Measurements from ENCODE around the gene DMAC2. TPM values are rescaled to one million over a fixed set of nuclear protein-coding genes. Genes with fewer than 3 reads are reported as not detected.
A peak's percentile ranks its signal among the peaks of the same experiment; 100 is the strongest.
"Not testable (repeated sequence)": the region's sequence is repeated elsewhere in the genome, so short reads cannot be mapped to it uniquely, and the experiment has no call there.

DMAC2 gene
- total RNA-seq, 1 experiment from 2014 or later, result 56.2 TPM

DNA sequence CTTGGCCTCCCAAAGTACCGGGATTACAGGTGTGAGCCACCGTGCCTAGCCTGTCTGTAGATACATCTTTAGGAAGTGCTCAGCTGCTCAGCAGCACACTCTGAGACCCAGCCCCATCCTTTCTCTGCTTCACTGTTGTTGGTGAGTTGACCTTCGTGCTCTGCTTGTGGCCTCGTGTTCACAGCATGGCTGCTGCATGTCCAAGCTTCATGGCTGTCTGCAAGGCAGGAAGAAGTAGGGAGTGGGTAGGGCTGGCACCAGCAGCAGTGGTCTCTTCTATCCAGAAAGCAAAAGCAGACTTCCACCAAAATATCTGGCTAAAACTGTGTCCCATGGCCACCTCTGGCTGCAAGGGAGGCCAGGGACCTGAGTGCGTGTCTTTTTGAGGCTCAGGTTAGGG is 26.8 kb downstream of the DMAC2 start:
- Histone ChIP-seq H3K27me3 (no peaks in the 10 kb centered on the region), H3K4me3 (no peak overlapping the region), H3K36me3 (peaks cover 13% of the 10 kb centered on the region), H3K9me3 (no peaks in the 10 kb centered on the region)
- DNase-seq, result no peak

DNA sequence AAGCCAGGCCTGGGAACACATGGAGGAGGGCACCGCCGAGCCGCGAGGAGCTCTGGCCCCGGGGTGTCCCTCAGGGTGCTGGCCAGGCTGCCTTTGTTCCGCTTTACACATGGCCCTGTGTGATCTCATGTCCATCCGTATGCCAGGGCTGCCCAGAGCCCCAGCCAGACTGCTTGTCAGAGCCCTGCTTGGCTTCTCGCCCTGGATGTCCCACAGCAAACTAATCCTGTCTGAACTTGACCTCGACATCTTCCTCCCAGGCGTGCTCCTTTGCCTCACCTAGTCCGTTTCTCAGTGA is 27.8 kb downstream of the DMAC2 start:
- DNase-seq, result peak; percentile 39
- H3K27me3 ChIP-seq, result no peaks in the 10 kb centered on the region
- no peak overlapping the region for H3K4me3 ChIP-seq
- peaks cover 13% of the 10 kb centered on the region for H3K36me3 ChIP-seq
- H3K9me3 ChIP-seq, result no peaks in the 10 kb centered on the region

DNA sequence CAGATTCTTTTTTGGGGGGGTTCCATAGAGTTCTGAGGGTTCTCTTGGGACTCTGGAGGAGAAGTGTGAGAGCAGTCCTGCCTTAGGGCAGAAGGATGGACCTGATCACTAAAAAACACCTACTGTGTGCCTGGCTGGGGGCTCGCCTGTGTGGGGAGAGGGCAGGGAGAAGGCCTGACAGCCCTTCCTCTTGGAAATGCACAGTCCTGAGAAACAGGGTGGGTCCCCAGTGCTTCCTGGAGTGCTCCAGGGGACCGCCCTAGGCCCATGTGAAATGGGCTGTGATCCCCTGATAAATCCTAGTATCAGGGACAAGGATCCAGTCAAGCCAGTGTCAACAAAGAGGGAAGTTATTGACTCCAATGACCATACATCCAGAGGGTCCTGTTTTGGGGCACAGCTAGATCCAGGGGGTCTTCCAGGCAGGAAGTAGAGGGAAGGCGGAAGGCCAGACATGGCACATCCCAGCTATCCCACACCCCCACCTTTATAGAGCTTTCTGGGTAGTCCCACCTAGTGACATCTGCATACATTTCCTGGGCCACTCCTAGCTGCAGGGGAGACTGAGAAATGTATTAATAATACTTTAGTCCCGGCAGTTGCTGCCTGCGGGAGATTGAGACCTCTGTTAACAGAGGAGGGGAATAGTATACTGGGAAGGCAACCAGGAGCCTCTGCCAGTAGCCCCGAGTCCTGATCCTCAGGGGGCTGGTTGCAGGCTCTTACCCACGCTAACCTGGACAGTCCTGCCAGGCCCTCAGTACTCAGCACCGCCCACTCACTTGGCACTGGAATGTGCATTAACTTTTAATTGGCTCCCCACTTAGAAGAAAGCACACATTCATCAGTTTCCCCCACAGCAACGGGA is 28.4 kb downstream of the DMAC2 start:
- H3K36me3 ChIP-seq, result peaks cover 13% of the 10 kb centered on the region
- H3K27me3 ChIP-seq, result no peaks in the 10 kb centered on the region
- DNase-seq, result no peak
- no peak overlapping the region for H3K4me3 ChIP-seq
- no peaks in the 10 kb centered on the region for H3K9me3 ChIP-seq

DNA sequence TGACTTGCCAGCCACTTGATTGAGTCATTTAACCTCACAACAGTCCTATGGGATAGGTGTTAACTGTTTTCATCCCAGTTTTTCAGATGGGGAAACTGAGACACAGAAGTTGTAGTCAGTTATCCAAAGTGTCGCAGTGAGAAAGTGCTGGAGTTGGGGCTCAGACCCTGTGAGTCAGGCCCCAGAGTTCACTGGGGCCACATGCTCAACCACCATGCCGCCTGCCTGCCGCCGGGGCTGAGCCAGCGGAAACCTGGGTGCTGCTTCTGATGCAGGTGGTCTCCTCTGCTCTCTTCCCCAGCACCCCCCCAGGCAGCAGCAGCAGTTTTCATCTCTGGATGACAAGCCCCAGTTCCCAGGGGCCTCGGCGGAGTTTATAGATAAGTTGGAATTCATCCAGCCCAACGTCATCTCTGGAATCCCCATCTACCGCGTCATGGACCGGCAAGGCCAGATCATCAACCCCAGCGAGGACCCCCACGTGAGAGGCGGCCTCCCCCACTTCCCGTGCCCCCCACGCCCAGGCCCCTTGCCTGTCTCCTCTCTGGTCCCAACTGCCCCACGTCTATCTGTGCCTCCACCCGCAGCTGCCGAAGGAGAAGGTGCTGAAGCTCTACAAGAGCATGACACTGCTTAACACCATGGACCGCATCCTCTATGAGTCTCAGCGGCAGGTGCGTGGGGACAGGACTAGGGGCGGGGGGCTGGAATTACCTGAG is 29.2 kb downstream of the DMAC2 start:
- H3K36me3 ChIP-seq, result peaks cover 13% of the 10 kb centered on the region
- no peak for DNase-seq
- no peaks in the 10 kb centered on the region for H3K27me3 ChIP-seq
- no peak overlapping the region for H3K4me3 ChIP-seq
- no peaks in the 10 kb centered on the region for H3K9me3 ChIP-seq

DNA sequence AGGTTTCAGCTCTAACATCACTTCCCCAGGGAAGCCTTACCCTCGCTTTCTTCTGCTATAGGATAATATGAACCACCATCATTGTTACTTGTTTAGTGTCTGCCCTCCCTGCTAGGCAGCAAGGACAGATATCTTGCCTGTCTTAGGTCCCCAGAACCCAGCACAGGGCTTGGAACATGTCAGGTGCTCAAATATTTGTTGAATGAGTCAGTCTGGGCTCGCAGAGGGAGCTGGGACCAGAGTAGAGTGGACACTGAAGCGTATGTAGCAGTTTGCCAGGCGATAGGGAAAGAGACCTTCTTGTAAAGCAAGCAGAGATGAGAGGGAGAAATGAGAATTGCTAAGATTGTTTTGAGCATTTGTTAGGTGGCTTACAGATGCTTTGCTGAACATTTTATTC is 30.4 kb downstream of the DMAC2 start:
- Histone ChIP-seq H3K36me3 (peaks cover 13% of the 10 kb centered on the region), H3K4me3 (no peak overlapping the region), H3K9me3 (no peaks in the 10 kb centered on the region), H3K27me3 (no peaks in the 10 kb centered on the region)
- no peak for DNase-seq

DNA sequence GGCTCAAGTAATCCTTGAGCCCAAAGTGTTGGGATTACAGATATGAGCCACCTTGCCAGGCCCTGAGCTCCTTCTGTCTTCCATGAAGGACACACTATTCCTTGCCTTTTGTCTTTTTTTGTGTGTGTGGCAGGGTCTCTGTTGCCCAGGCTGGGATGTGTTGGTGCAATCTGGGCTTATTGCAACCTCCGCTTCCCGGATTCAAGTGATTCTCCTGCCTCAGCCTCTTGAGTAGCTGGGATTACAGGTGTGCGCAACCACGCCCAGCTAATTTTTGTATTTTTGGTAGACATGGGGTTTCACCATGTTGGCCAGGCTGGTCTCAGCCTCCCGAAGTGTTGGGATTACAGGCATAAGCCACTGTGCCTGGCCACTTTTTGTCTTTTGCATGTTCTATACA is 30.9 kb downstream of the DMAC2 start:
- H3K9me3 ChIP-seq, DNase-seq, H3K27me3 ChIP-seq, H3K4me3 ChIP-seq: not testable (repeated sequence)
- peaks cover 13% of the 10 kb centered on the region for H3K36me3 ChIP-seq

DNA sequence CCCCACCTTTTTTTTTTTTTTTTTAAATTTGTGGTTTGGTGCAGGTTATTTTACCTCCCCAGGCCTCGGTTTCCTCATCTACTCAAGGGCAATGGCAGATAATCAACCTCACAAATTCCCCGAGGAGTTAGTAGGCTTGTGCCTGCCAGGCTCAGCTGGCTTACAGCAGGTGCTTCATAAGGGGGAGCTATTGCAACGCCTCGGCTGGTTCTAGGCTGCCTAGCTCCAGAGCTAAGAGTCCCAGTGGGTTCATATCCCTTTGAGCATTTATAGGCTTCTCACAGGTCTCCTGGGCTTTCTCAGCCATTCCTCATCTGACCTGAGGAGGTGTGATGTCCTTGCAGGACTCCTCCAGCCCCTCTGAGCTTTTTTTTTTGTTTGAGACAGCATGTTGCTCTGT is 31.5 kb downstream of the DMAC2 start:
- H3K36me3 ChIP-seq, result peaks cover 13% of the 10 kb centered on the region
- no peaks in the 10 kb centered on the region for H3K27me3 ChIP-seq
- DNase-seq, result no peak
- H3K9me3 ChIP-seq, result no peaks in the 10 kb centered on the region
- H3K4me3 ChIP-seq, result no peak overlapping the region

DNA sequence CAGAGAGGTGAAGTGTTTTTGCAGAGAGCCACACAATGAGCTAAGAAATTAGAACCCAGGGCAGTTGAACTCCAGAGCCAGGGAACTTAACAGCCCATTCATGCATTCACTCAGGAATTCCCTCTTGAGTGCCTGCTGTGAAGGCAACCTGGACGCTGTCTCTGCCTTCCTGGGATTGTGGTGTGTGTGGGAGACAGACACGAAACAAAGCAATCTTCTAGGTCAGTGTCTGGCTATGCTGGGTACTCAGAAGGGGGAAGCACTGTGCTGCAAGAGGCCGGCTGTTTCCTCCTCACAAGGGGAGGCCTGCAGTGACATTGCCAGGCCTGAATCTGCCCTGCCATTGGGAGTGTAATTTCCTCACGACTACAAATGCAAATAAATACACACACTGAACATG is 32.4 kb downstream of the DMAC2 start:
- DNase-seq, result no peak
- Histone ChIP-seq H3K9me3 (no peaks in the 10 kb centered on the region), H3K27me3 (no peaks in the 10 kb centered on the region), H3K36me3 (peaks cover 9% of the 10 kb centered on the region), H3K4me3 (no peak overlapping the region)

DNA sequence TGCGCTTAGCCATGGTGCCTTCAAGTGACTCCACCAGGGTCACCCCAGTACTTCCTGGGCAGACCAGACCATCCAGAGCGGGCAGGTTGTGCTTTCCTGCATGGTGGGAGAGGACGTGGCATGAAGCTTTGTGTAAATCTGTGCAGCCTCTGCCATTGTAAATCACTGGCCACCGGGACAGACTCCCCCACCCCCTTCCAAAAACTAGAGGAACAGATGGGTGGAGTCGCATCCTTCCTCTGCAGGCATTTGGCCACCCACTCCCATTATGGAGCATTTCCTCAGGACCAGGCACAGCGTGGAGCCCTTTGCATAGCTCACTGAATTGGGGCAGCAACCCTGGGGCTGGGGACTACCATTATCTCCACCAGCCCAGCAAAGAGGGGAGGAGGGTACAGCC is 33.9 kb downstream of the DMAC2 start:
- no peak for DNase-seq
- H3K27me3 ChIP-seq, result no peaks in the 10 kb centered on the region

DNA sequence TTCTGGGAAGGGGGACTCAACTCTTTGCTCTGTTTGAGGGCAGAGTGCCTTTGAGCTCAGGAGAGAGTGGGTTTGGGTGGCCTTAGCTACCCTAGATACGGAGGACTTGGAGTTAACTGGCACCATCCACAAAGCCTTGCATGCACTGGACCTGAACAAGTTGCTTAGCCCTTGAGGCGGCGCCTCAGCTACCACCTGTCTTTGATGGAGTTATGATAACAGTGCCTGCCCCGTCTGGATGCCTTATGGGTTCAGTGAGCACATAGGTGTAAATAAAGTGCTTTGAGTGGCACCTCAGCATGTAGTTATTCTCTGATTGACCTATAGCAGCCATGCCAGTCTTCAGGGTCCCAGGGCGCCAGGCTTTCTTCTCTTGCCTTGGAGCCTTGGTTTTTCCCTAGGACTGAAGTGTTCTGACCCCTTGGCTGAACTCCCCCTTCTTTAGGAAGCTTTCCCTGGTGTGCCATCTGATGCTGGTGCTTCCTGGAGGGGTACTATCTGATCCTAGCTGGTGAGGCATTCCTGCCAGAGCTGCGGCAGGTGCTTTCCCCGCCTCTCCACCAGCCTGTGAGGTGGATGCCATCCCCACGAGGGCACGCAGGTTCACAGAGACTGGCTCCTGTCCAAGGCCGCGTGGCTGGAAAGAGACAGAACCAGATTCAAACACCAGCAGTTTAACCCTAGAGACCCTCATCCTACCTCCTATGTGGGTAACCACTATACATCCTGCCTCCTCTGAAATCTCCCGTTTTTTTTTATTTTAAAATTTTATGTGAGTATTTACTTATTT is 36.3 kb downstream of the DMAC2 start:
- Histone ChIP-seq H3K36me3 (no peaks in the 10 kb centered on the region; the same call in 1 of the 2 replicates), H3K9me3 (no peaks in the 10 kb centered on the region), H3K27me3 (no peaks in the 10 kb centered on the region), H3K4me3 (no peak overlapping the region)
- no peak for DNase-seq

More for the DNA sequence above, 33.9 kb downstream of the DMAC2 start:
- H3K4me3 ChIP-seq, result no peak overlapping the region
- H3K36me3 ChIP-seq, result peaks cover 3% of the 10 kb centered on the region
- H3K9me3 ChIP-seq, result no peaks in the 10 kb centered on the region

DNA sequence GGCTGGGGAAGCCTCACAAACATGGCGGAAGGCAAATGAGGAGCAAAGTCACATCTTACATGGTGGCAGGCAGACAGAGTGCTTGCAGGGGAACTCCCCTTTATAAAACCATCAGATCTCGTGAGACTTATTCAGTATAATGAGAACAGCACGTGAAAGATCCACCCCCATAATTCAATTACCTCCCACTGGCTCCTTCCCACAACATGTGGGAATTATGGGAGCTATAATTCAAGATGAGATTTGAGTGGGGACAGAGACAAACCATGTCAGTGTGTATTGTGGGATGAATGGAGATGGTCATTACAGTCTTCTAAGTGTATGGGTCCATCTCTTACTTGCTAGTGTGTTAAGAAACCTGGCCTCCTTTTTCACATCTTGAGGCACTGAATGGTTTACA is 37.7 kb downstream of the DMAC2 start:
- H3K9me3 ChIP-seq, result no peaks in the 10 kb centered on the region
- H3K27me3 ChIP-seq, result no peaks in the 10 kb centered on the region
- H3K36me3 ChIP-seq, result no peaks in the 10 kb centered on the region; the same call in 1 of the 2 replicates
- H3K4me3 ChIP-seq, result no peak overlapping the region
- no peak for DNase-seq

DNA sequence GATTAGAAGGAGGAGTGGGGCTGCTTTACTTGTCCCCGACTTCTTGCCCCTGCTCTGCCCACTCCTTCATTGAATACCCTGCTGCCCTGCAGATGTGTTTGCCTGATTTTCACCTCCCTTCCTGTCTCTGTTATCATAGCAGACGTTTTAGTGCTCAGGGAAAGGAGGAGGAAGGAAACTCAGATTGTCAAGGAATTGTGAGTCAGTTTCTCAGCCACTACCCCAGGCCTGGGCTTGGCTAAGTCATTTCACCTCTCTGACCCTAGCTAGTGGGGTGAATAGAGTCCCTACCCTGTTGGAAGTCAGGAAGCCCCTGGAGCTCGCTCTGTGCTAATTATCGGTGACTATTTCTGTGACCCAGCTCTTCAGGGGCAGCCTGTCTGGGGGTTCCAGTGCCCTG is 38.2 kb downstream of the DMAC2 start:
- H3K36me3 ChIP-seq, result no peaks in the 10 kb centered on the region; the same call in 1 of the 2 replicates
- H3K4me3 ChIP-seq, result no peak overlapping the region
- H3K27me3 ChIP-seq, result no peaks in the 10 kb centered on the region
- DNase-seq, result no peak
- H3K9me3 ChIP-seq, result no peaks in the 10 kb centered on the region

DNA sequence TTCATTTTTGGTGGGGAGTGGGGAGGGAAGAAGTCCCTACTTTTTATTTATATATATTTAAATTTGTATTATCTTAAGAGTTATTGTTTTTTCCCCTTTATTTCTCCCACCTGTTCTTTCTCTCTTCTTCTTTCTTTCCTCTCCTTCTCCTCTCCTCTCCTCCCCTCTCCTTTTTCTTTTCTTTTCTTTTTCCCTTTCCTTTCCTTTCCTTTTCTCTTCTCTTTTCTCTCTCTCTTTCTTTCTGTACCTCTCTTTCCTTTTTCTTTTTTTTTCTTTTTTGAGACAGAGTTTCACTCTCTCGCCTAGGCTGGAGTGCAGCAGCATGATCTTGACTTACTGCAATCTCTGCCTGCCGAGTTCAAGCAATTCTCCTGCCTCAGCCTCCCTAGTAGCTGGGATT is 40.2 kb downstream of the DMAC2 start:
- H3K4me3 ChIP-seq, result no peak overlapping the region
- no peaks in the 10 kb centered on the region for H3K27me3 ChIP-seq
- no peaks in the 10 kb centered on the region for H3K9me3 ChIP-seq
- H3K36me3 ChIP-seq, result 0 out of 2 replicates have a peak, but pooled peaks cover 4% of the 10 kb centered on the region
- no peak for DNase-seq

DNA sequence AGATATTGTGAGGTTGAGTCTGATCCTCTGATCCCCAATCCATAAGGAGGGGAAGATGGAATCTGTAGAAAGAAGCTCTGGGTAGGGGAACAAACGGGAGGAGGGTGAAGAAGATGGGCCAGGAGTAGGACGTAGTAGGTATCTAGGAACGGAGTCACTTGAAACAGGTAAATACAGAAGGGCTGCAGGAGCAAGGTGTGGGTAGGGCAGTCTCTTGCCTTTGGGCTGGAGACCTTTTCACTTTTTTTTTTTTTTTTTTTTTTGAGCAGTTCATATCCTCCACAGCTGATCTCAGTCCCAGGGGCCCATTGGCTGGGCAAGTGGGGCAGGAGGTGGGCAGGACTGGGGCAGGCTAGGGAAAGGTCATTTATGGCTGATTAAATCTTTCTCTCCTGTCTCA is 40.6 kb downstream of the DMAC2 start:
- no peak for DNase-seq
- Histone ChIP-seq H3K36me3 (0 out of 2 replicates have a peak, but pooled peaks cover 4% of the 10 kb centered on the region), H3K27me3 (no peaks in the 10 kb centered on the region), H3K4me3 (peak overlapping the region; percentile 98), H3K9me3 (no peaks in the 10 kb centered on the region)

DNA sequence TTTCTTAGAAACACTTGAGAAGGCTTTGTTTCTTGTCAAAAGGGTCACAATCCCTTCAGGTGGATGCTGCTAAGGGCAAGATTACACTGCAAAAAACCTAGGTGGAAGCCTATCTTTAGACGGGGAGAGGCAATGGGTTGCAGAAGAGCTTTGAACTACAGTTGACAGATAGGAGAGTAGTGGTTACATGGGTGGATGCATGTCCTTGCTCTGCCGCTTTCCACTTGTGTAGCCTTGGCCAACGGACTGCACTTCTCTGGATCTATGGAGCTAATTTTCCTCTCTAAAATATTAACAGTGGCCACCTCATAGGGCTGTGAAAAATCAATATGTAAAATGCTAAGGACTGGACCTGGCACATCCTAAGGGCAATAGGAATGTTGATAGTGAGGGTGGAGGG is 41.1 kb downstream of the DMAC2 start:
- no peaks in the 10 kb centered on the region for H3K27me3 ChIP-seq
- no peaks in the 10 kb centered on the region for H3K9me3 ChIP-seq
- no peak for DNase-seq
- H3K36me3 ChIP-seq, result 0 out of 2 replicates have a peak, but pooled peaks cover 4% of the 10 kb centered on the region
- peak overlapping the region; percentile 98 for H3K4me3 ChIP-seq

DNA sequence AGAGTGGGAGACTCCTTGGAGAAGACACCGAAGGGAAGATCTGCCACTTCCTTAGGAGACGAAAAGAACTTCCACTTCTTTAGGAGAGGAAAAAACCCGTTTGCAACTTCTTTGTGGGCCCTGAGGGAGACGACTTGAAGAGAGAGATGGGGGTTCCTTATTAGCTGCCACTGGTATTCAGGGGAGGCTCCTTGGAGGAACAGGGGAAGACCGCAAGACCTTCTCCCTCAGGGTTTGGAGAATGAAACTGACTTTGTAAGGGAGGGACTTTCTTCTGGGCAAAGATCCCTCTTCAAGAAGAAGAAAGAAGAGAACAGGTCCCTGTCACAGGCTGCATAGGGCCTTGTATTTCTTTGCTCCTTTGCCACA is 41.7 kb downstream of the DMAC2 start:
- Histone ChIP-seq H3K36me3 (peaks cover 4% of the 10 kb centered on the region; the same call in 1 of the 2 replicates), H3K4me3 (peak overlapping the region; percentile 98), H3K27me3 (no peaks in the 10 kb centered on the region), H3K9me3 (no peaks in the 10 kb centered on the region)
- DNase-seq, result no peak

All from MG63 (cell line).